ENCODE results near the gene GNPTG. TPM values are rescaled to one million over a fixed set of nuclear protein-coding genes. Genes with fewer than 3 reads are reported as not detected.
"Not testable (repeated sequence)": the region's sequence is repeated elsewhere in the genome, so short reads cannot be mapped to it uniquely, and the experiment has no call there.

Gene GNPTG
- total RNA-seq, 1 donor from 2014 or later, result 11.8 TPM

DNA sequence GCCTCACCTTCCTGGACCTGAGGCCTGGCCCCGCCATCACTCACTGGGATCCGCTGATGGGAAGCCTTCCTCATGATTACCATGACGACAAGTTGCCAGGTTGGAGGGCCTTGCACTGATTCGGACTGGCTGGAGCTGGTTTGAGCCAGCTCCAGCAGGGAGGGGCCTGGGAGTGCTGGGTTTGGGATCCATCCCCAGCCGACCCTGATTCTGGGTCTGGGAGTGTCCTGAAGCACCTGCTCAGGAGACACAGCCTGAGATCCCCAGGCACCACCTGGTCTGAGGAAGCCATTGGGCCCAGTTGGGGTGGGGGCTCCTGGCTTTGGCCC lies 24.1 kb upstream of the GNPTG start:
- no peak for DNase-seq (ENCODE audit: low spot score)
- Histone ChIP-seq H2AFZ (replicated peaks) (no peak overlapping the region), H3F3A (ENCODE audit: low read depth) (peaks cover 41% of the 10 kb centered on the region), H3K79me2 (ENCODE audit: low read depth) (no peaks in the 10 kb centered on the region), H3K9ac (no peak overlapping the region), H4K20me1 (ENCODE audit: low read depth) (peaks cover 45% of the 10 kb centered on the region), H3K27ac (peak overlapping the region; percentile 58), H3K4me1 (peaks cover 9% of the 10 kb centered on the region), H3K4me3 (no peak overlapping the region), H3K4me2 (no peak overlapping the region), H3K27me3 (peaks cover 27% of the 10 kb centered on the region), H3K9me3 (ENCODE audit: low read depth) (no peaks in the 10 kb centered on the region), H3K36me3 (no peaks in the 10 kb centered on the region)
- H3K27ac Mint-ChIP-seq, result no peak overlapping the region
- no peaks in the 10 kb centered on the region for H3K9me3 Mint-ChIP-seq
- H3K27me3 Mint-ChIP-seq (ENCODE audit: insufficient read depth, low read depth), result peaks cover 22% of the 10 kb centered on the region
- H3K4me3 Mint-ChIP-seq, result no peak overlapping the region
- H3K36me3 Mint-ChIP-seq, result peaks cover 7% of the 10 kb centered on the region
- TF ChIP-seq EZH2 (IDR thresholded peaks at IDR 0.05), result no peak
- no peak for TF ChIP-seq EZH2phosphoT487 (IDR thresholded peaks at IDR 0.05)
- TF ChIP-seq, protein P1, sequence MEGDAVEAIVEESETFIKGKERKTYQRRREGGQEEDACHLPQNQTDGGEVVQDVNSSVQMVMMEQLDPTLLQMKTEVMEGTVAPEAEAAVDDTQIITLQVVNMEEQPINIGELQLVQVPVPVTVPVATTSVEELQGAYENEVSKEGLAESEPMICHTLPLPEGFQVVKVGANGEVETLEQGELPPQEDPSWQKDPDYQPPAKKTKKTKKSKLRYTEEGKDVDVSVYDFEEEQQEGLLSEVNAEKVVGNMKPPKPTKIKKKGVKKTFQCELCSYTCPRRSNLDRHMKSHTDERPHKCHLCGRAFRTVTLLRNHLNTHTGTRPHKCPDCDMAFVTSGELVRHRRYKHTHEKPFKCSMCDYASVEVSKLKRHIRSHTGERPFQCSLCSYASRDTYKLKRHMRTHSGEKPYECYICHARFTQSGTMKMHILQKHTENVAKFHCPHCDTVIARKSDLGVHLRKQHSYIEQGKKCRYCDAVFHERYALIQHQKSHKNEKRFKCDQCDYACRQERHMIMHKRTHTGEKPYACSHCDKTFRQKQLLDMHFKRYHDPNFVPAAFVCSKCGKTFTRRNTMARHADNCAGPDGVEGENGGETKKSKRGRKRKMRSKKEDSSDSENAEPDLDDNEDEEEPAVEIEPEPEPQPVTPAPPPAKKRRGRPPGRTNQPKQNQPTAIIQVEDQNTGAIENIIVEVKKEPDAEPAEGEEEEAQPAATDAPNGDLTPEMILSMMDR (IDR thresholded peaks at IDR 0.05), result no peak
- H3K4me1 Mint-ChIP-seq, result peaks cover 10% of the 10 kb centered on the region

DNA sequence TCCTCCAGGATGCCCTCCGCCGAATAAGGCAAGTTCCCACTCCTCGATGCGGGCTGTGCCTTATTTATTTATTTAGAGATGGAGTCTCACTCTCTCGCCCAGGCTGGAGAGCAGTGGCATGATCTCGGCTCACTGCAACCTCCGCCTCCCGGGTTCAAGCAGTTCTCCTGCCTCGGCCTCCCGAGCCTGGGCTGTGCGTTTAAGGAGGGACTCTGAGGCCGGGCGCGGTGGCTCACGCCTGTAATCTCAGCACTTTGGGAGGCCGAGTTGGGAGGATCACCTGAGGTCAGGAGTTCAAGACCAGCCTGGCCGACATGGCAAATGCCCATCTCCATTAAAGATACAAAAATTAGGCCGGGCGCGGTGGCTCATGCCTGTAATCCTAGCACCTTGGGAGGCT lies 23.6 kb upstream of the GNPTG start:
- not testable (repeated sequence) for H3K4me1 ChIP-seq; H3K36me3 ChIP-seq; H3K4me2 ChIP-seq; H3K4me3 ChIP-seq; H3K9ac ChIP-seq; H3K79me2 ChIP-seq (ENCODE audit: low read depth); H3K9me3 ChIP-seq (ENCODE audit: low read depth); H3K9me3 Mint-ChIP-seq; DNase-seq (ENCODE audit: low spot score); H3K36me3 Mint-ChIP-seq; H3K27ac Mint-ChIP-seq; H3K4me3 Mint-ChIP-seq; H2AFZ ChIP-seq (replicated peaks)
- H3K27me3 Mint-ChIP-seq (ENCODE audit: insufficient read depth, low read depth), result peaks cover 24% of the 10 kb centered on the region
- Histone ChIP-seq H3K27me3 (peaks cover 33% of the 10 kb centered on the region), H4K20me1 (ENCODE audit: low read depth) (peaks cover 49% of the 10 kb centered on the region), H3F3A (ENCODE audit: low read depth) (peaks cover 46% of the 10 kb centered on the region), H3K27ac (peak overlapping the region; percentile 58)
- H3K4me1 Mint-ChIP-seq, result peaks cover 13% of the 10 kb centered on the region

DNA sequence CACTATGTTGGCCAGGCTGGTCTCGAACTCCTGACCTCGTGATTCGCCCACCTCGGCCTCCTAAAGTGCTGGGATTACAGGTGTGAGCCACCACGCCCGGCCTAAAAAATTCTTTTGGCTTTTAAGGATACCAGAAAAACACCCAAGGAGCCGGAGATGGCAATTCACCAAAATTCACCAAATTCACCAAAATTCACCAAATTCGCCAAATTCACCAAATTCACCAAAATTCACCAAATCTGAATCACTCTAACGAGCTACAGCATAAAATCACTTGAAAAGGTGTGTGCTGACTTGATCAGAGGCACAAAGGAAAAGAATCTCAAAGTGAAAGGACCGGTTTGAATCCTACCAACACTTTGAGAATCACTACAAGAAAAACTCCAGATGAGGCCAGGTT lies 22.8 kb upstream of the GNPTG start:
- not testable (repeated sequence) for H3K4me3 Mint-ChIP-seq; H3K79me2 ChIP-seq (ENCODE audit: low read depth)

DNA sequence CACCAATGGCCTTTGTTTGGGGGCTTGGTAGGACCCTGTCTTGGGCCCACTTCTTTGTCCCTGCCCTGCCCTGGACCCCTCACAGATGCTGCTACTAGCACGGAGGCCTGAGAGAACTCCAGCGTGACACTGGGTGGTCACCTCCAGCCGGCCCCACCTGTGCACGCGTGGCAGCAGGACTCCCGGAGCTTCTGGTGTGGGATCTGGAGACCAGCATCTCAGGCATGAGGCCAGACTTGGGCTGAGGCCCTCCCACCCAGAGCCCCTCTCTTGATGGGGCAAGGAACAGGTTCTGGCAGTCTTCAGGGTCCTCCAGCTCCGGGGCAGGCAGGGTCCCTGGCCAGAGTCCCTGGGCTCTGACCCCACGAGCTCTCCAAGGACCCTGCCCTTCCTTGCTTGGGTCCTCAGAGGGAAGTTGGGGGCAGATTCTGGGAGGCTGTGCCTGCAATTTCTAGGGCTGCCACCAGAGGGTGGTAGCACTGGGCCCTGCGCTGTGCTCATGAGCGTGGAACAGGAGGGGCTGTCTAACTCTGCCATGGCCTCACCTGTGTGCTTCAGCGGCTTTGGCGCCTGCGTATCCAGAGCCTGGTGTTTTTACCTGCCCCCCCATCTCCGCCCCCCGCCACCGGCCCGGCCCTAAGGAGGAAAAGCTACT lies 21.3 kb upstream of the GNPTG start:
- Histone ChIP-seq H3K4me2 (no peak overlapping the region), H3F3A (ENCODE audit: low read depth) (peaks cover 42% of the 10 kb centered on the region), H3K36me3 (no peaks in the 10 kb centered on the region), H3K27me3 (peaks cover 55% of the 10 kb centered on the region), H3K4me1 (peaks cover 16% of the 10 kb centered on the region), H4K20me1 (ENCODE audit: low read depth) (peaks cover 48% of the 10 kb centered on the region), H2AFZ (replicated peaks) (no peak overlapping the region), H3K9me3 (ENCODE audit: low read depth) (no peaks in the 10 kb centered on the region), H3K4me3 (no peak overlapping the region), H3K27ac (no peak overlapping the region), H3K79me2 (ENCODE audit: low read depth) (no peaks in the 10 kb centered on the region), H3K9ac (no peak overlapping the region)
- H3K9me3 Mint-ChIP-seq, result no peaks in the 10 kb centered on the region
- no peak for DNase-seq (ENCODE audit: low spot score)
- H3K27me3 Mint-ChIP-seq (ENCODE audit: insufficient read depth, low read depth), result peaks cover 24% of the 10 kb centered on the region
- TF ChIP-seq, protein P1 (IDR thresholded peaks at IDR 0.05), result peak; percentile 57
- no peak for TF ChIP-seq EZH2phosphoT487 (IDR thresholded peaks at IDR 0.05)
- no peak for TF ChIP-seq EZH2 (IDR thresholded peaks at IDR 0.05)
- H3K4me1 Mint-ChIP-seq, result peaks cover 21% of the 10 kb centered on the region
- H3K4me3 Mint-ChIP-seq, result no peak overlapping the region
- H3K27ac Mint-ChIP-seq, result no peak overlapping the region
- peaks cover 3% of the 10 kb centered on the region for H3K36me3 Mint-ChIP-seq

More for the DNA sequence above, 22.8 kb upstream of the GNPTG start:
- H3K9me3 Mint-ChIP-seq; DNase-seq (ENCODE audit: low spot score); H3K4me1 ChIP-seq; H3K27ac ChIP-seq; H3K9me3 ChIP-seq (ENCODE audit: low read depth); H3K9ac ChIP-seq; H3K4me3 ChIP-seq; H3K36me3 ChIP-seq; H3K36me3 Mint-ChIP-seq; H3K27ac Mint-ChIP-seq; H2AFZ ChIP-seq (replicated peaks); H3K4me2 ChIP-seq: not testable (repeated sequence)
- Histone ChIP-seq H3K27me3 (peaks cover 41% of the 10 kb centered on the region), H3F3A (ENCODE audit: low read depth) (peaks cover 48% of the 10 kb centered on the region), H4K20me1 (ENCODE audit: low read depth) (peaks cover 46% of the 10 kb centered on the region)
- Mint-ChIP-seq H3K27me3 (ENCODE audit: insufficient read depth, low read depth) (peaks cover 23% of the 10 kb centered on the region), H3K4me1 (peaks cover 13% of the 10 kb centered on the region)
